Neural crest cell (in vitro differentiated cells): ENCODE data around the gene ACACB. TPM values are rescaled to one million over a fixed set of nuclear protein-coding genes. Genes with fewer than 3 reads are reported as not detected.
A peak's percentile ranks its signal among the peaks of the same experiment; 100 is the strongest.

Source experiments
- DNase-seq: peaks from one replicate; pipeline ENCODE4 v3.0.0; 2021; ENCODE audit warnings: low read depth, mixed read lengths, low spot score
- H3K27ac Mint-ChIP-seq: one replicate; pipeline ENCODE4 v1.8.0; 2021; ENCODE audit warnings: mild to moderate bottlenecking, mixed read lengths; ENCODE audit not compliant: unreplicated experiment
- H3K27me3 Mint-ChIP-seq: 2 replicates; pipeline ENCODE4 v1.8.0; 2021; ENCODE audit warnings: low read depth, mild to moderate bottlenecking, mixed read lengths
- H3K36me3 Mint-ChIP-seq: 2 replicates; pipeline ENCODE4 v1.8.0; 2021; ENCODE audit warnings: low read depth, mild to moderate bottlenecking, mixed read lengths
- H3K4me1 Mint-ChIP-seq: 2 replicates; pipeline ENCODE4 v1.8.0; 2021; ENCODE audit warnings: mixed read lengths
- H3K4me3 Mint-ChIP-seq: one replicate; pipeline ENCODE4 v1.8.0; 2021; ENCODE audit warnings: mild to moderate bottlenecking, mixed read lengths
- H3K9me3 Mint-ChIP-seq: 2 replicates; pipeline ENCODE4 v1.8.0; 2021; ENCODE audit warnings: mixed read lengths
- total RNA-seq: library from RNA; stranded (reverse); gene quantifications from 2 replicates; pipeline ENCODE4 v1.2.1, GENCODE V29; 2021
- TF ChIP-seq, protein P1 (sequence below): fragments of 200-600 bp; sonication (generic); conservative IDR thresholded peaks from 2 replicates; pipeline ENCODE4 v1.5.0; 2021; ENCODE audit warnings: antibody characterized with exemption, mild to moderate bottlenecking

The ACACB gene
- total RNA-seq, 1 donor from 2014 or later = 15.9 TPM

- H3K4me3 Mint-ChIP-seq = no peak overlapping the region
- no peaks in the 10 kb centered on the region for H3K9me3 Mint-ChIP-seq
- TF ChIP-seq, protein P1, sequence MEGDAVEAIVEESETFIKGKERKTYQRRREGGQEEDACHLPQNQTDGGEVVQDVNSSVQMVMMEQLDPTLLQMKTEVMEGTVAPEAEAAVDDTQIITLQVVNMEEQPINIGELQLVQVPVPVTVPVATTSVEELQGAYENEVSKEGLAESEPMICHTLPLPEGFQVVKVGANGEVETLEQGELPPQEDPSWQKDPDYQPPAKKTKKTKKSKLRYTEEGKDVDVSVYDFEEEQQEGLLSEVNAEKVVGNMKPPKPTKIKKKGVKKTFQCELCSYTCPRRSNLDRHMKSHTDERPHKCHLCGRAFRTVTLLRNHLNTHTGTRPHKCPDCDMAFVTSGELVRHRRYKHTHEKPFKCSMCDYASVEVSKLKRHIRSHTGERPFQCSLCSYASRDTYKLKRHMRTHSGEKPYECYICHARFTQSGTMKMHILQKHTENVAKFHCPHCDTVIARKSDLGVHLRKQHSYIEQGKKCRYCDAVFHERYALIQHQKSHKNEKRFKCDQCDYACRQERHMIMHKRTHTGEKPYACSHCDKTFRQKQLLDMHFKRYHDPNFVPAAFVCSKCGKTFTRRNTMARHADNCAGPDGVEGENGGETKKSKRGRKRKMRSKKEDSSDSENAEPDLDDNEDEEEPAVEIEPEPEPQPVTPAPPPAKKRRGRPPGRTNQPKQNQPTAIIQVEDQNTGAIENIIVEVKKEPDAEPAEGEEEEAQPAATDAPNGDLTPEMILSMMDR = no peak
- no peaks in the 10 kb centered on the region for H3K27me3 Mint-ChIP-seq
- no peaks in the 10 kb centered on the region for H3K36me3 Mint-ChIP-seq
- H3K27ac Mint-ChIP-seq = peak overlapping the region; percentile 14
- no peak for DNase-seq
- peaks cover 12% of the 10 kb centered on the region for H3K4me1 Mint-ChIP-seq
Observed at GRCh38 chr12:109288571-109288970, 172.2 kb downstream of the ACACB start.

DNA sequence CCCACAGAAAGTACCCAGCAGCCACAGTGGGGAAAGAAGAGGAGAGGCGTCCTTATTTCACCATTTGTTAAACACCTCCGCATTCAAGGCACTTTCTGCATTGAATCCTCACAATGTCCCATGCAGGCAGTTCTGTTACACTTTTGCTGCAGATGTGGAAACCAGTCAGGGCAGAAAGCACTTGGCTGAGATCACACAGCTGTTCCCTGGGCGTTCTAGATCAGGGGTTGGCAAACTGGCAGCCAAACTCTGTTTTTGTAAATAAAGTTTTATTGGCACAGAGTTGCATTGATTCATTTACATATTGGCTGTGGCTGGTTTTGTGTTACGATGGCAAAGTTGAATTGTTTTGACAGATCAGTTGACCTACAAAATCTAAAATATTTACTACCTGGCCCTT is 172.6 kb downstream of the ACACB start:
- H3K27ac Mint-ChIP-seq = peak overlapping the region; percentile 14
- no peak overlapping the region for H3K4me3 Mint-ChIP-seq
- DNase-seq = no peak
- TF ChIP-seq, protein P1 = no peak
- H3K27me3 Mint-ChIP-seq = no peaks in the 10 kb centered on the region
- H3K9me3 Mint-ChIP-seq = no peaks in the 10 kb centered on the region
- H3K36me3 Mint-ChIP-seq = no peaks in the 10 kb centered on the region
- H3K4me1 Mint-ChIP-seq = peaks cover 12% of the 10 kb centered on the region

GRCh38 chr12:109289551-109289950 is 173.2 kb downstream of the ACACB start:
- Mint-ChIP-seq H3K4me1 (peaks cover 12% of the 10 kb centered on the region), H3K4me3 (no peak overlapping the region), H3K27ac (no peak overlapping the region), H3K27me3 (no peaks in the 10 kb centered on the region), H3K36me3 (no peaks in the 10 kb centered on the region), H3K9me3 (no peaks in the 10 kb centered on the region)
- no peak for DNase-seq
- TF ChIP-seq, protein P1 = no peak

GRCh38 chr12:109290061-109290460 is 173.7 kb downstream of the ACACB start:
- Mint-ChIP-seq H3K27ac (no peak overlapping the region), H3K36me3 (no peaks in the 10 kb centered on the region), H3K27me3 (no peaks in the 10 kb centered on the region), H3K9me3 (no peaks in the 10 kb centered on the region), H3K4me1 (peaks cover 12% of the 10 kb centered on the region), H3K4me3 (no peak overlapping the region)
- TF ChIP-seq, protein P1 = no peak
- no peak for DNase-seq

DNA sequence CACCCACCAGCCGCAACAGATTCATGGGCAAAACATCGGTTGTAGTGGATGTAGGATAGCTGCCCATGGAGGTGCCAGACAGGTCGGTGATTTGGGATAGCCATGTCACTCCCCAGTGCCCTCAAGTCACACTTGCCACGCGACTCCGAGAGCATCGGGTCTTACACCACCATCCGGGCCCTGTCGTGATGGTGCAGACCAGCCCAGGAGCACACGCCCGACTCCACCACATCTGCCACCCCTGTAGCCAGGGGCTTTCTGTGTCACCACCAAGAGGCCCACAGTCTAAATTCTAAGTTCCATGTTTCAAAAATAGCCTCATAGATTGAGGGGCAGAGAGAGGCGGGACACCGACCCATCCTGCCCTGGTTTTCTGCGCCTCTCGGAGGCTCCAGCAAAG is 174.7 kb downstream of the ACACB start:
- peaks cover 12% of the 10 kb centered on the region for H3K4me1 Mint-ChIP-seq
- TF ChIP-seq, protein P1 = no peak
- peak overlapping the region; percentile 15 for H3K4me3 Mint-ChIP-seq
- peak overlapping the region; percentile 19 for H3K27ac Mint-ChIP-seq
- H3K36me3 Mint-ChIP-seq = no peaks in the 10 kb centered on the region
- no peaks in the 10 kb centered on the region for H3K9me3 Mint-ChIP-seq
- DNase-seq = no peak
- no peaks in the 10 kb centered on the region for H3K27me3 Mint-ChIP-seq
